ENCODE results near the gene ADSL.

GRCh38 chr22:40410731-40411505 is 64.6 kb downstream of the ADSL start:
- TF ChIP-seq EZH2phosphoT487 (IDR thresholded peaks at IDR 0.05; ENCODE audit: insufficient read depth, low read depth) (no peak), EZH2 (IDR thresholded peaks at IDR 0.05; ENCODE audit: insufficient read depth, poor library complexity, severe bottlenecking) (no peak)

Data from GM23248 (cell line).